SU-DHL-6 (cell line): ENCODE results near the gene RPRD2.

ENCODE experiments used
- H2AFZ ChIP-seq: fragments of 200-600 bp; sonication (generic); 2 replicates; pipeline ENCODE4 v1.6.1; 2014; ENCODE audit warnings: low read depth, mild to moderate bottlenecking, moderate library complexity, mixed read lengths, antibody characterized with exemption, low read length; ENCODE audit not compliant: severe bottlenecking
- H3F3A ChIP-seq: fragments of 200-600 bp; shearing (Covaris generic); 2 replicates; pipeline ENCODE4 v1.6.0; 2016; ENCODE audit warnings: antibody characterized with exemption, mild to moderate bottlenecking; ENCODE audit not compliant: insufficient read depth
- H3K27ac ChIP-seq: fragments of 200-600 bp; sonication (generic); 2 replicates; pipeline ENCODE4 v1.5.1; 2016; ENCODE audit warnings: low read depth, mild to moderate bottlenecking, low read length, moderate library complexity, mixed read lengths
- H3K27me3 ChIP-seq: fragments of 200-600 bp; sonication (generic), shearing (Covaris generic); 2 replicates; pipeline ENCODE4 v1.6.0; 2014; ENCODE audit warnings: mild to moderate bottlenecking, low read length
- H3K36me3 ChIP-seq: fragments of 200-600 bp; sonication (generic); 2 replicates; pipeline ENCODE4 v1.6.1; 2014; ENCODE audit warnings: mild to moderate bottlenecking, low read length, mixed read lengths
- H3K4me2 ChIP-seq: fragments of 300-600, 200-600 bp; shearing (Covaris generic), sonication (generic); 2 replicates; pipeline ENCODE4 v1.6.0; 2014; ENCODE audit warnings: low read length, low read depth, mild to moderate bottlenecking; ENCODE audit not compliant: poor library complexity, severe bottlenecking
- H3K4me3 ChIP-seq: fragments of 200-600 bp; sonication (generic); 2 replicates; pipeline ENCODE4 v1.5.1; 2014; ENCODE audit warnings: antibody characterized with exemption, low read length, mild to moderate bottlenecking, mixed read lengths; ENCODE audit not compliant: insufficient read depth, poor library complexity, severe bottlenecking
- H3K79me2 ChIP-seq: fragments of 200-600 bp; sonication (generic); 2 replicates; pipeline ENCODE4 v1.6.1; 2014; ENCODE audit warnings: mild to moderate bottlenecking, low read length, moderate library complexity; ENCODE audit not compliant: insufficient read depth
- H3K9ac ChIP-seq: fragments of 200-600 bp; sonication (generic); 2 replicates; pipeline ENCODE4 v1.7.0; 2014; ENCODE audit warnings: mild to moderate bottlenecking, low read length
- H3K9me2 ChIP-seq: fragments of 200-600 bp; sonication (generic); replicated peaks from 2 replicates; pipeline ENCODE4 v1.6.1; 2014; ENCODE audit warnings: low read length; ENCODE audit not compliant: insufficient read depth
- H3K9me3 ChIP-seq: fragments of 200-600 bp; sonication (generic); 2 replicates; pipeline ENCODE4 v1.6.1; 2014; ENCODE audit warnings: low read length, mixed read lengths; ENCODE audit not compliant: insufficient read depth
- H4K20me1 ChIP-seq: fragments of 200-600 bp; sonication (generic); 2 replicates; pipeline ENCODE4 v1.6.1; 2014; ENCODE audit warnings: low read depth, mild to moderate bottlenecking, antibody characterized with exemption, low read length, moderate library complexity, mixed read lengths
- EZH2phosphoT487 ChIP-seq: fragments of 200-600 bp; sonication (generic), shearing (Covaris generic); conservative IDR thresholded peaks from 2 replicates; pipeline ENCODE4 v1.6.1; 2018; ENCODE audit warnings: mild to moderate bottlenecking, antibody characterized with exemption, low read length, moderate library complexity, mixed read lengths
- TF ChIP-seq, protein P1 (sequence below): fragments of 200-600 bp; sonication (generic); IDR thresholded peaks from one replicate; pipeline ENCODE4 v1.5.1; 2017; ENCODE audit warnings: antibody characterized with exemption, mild to moderate bottlenecking, low read length, moderate library complexity; ENCODE audit not compliant: insufficient read depth, poor library complexity, severe bottlenecking

RPRD2 gene

DNA sequence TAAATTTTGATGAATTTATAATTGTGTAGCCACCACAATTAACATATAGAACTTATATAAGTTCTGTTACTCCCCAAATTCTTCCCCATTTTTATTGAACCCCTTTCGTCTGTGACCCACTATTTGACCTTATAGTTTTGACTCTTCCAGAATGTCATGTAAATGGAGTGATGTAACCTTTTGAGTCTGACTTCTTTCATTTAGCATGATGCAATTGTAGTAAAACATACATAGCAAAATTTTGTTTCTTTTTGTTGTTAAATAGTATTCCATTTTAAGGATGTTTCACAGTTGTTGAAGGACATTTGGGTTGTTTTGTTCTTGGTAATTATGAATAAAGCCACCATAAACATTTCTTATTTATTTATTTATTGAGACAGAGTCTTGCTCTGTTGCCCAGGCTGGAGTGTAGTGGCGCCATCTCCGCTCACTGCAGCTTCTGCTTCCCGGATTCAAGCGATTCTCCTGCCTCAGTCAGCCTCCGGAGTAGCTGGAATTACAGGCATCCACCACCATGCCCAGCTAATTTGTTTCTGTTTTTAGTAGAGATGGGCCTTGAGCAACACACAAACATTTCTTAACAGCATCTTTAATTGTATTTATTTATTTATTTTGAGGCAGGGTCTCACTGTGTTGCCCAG, 33.6 kb downstream of the RPRD2 start:
- no peaks in the 10 kb centered on the region for H3K9me2 ChIP-seq
- no peaks in the 10 kb centered on the region for H3K36me3 ChIP-seq
- H3F3A ChIP-seq: 0 out of 2 replicates have a peak, but pooled peaks cover 6% of the 10 kb centered on the region
- no peak overlapping the region for H3K9ac ChIP-seq
- TF ChIP-seq, protein P1, sequence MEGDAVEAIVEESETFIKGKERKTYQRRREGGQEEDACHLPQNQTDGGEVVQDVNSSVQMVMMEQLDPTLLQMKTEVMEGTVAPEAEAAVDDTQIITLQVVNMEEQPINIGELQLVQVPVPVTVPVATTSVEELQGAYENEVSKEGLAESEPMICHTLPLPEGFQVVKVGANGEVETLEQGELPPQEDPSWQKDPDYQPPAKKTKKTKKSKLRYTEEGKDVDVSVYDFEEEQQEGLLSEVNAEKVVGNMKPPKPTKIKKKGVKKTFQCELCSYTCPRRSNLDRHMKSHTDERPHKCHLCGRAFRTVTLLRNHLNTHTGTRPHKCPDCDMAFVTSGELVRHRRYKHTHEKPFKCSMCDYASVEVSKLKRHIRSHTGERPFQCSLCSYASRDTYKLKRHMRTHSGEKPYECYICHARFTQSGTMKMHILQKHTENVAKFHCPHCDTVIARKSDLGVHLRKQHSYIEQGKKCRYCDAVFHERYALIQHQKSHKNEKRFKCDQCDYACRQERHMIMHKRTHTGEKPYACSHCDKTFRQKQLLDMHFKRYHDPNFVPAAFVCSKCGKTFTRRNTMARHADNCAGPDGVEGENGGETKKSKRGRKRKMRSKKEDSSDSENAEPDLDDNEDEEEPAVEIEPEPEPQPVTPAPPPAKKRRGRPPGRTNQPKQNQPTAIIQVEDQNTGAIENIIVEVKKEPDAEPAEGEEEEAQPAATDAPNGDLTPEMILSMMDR: no peak
- no peak for TF ChIP-seq EZH2phosphoT487
- no peak overlapping the region for H2AFZ ChIP-seq
- no peaks in the 10 kb centered on the region for H3K9me3 ChIP-seq
- no peaks in the 10 kb centered on the region for H3K27me3 ChIP-seq
- H4K20me1 ChIP-seq: peaks cover 14% of the 10 kb centered on the region; the same call in 1 of the 2 replicates
- H3K79me2 ChIP-seq: peaks cover 93% of the 10 kb centered on the region
- no peak overlapping the region for H3K4me3 ChIP-seq
- H3K27ac ChIP-seq: no peak overlapping the region
- no peak overlapping the region for H3K4me2 ChIP-seq

DNA sequence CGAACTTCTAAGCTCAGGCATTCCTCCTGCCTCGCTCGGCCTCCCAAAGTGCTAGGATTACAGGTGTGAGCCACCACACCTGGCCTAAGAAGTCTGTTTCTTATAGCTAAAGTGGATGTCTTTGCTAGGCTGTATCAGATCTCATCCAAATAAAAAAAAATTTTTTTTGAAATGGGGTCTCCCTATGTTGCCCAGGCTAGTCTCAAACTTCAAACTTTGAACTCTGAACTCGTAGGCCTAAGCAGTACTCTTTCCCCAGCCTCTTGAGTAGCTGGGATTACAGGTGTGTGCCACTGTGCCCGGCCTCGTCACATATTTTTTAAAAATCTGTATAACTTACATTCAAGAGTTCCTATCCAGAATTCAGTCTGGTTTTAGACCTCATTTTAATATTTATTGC, 40.5 kb downstream of the RPRD2 start:
- Histone ChIP-seq H2AFZ (no peak overlapping the region), H3K9ac (no peak overlapping the region), H3K27ac (no peak overlapping the region)

DNA sequence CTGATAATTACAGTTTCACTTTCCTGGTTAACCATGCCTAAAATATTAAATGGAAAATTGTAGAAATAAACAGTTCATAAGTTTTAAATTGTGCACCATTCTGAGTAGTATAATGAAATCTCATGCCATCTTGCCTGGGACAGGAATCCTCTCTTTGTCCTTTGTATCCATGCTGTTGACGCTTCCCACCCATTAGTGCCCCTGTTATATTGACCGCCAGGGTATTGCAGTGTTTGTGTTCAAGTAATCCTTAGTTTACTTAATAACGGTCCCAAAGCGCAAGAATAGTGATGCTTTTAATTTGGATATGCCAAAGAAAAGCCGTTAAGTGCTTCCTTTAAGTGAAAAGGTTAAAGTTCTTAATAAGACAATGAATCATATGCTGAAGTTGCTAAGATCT, 41.7 kb downstream of the RPRD2 start:
- peaks cover 96% of the 10 kb centered on the region for H3K79me2 ChIP-seq
- no peak overlapping the region for H3K27ac ChIP-seq
- H3K4me3 ChIP-seq: no peak overlapping the region
- H3K4me2 ChIP-seq: no peak overlapping the region
- H2AFZ ChIP-seq: no peak overlapping the region
- H3F3A ChIP-seq: peaks cover 15% of the 10 kb centered on the region; the same call in 1 of the 2 replicates
- H3K9me2 ChIP-seq: no peaks in the 10 kb centered on the region
- 0 out of 2 replicates have a peak, but pooled peaks cover 12% of the 10 kb centered on the region for H4K20me1 ChIP-seq
- no peak for TF ChIP-seq EZH2phosphoT487
- TF ChIP-seq, protein P1: no peak
- H3K36me3 ChIP-seq: no peaks in the 10 kb centered on the region
- no peaks in the 10 kb centered on the region for H3K9me3 ChIP-seq
- H3K27me3 ChIP-seq: no peaks in the 10 kb centered on the region
- H3K9ac ChIP-seq: no peak overlapping the region

More for the DNA sequence above, 40.5 kb downstream of the RPRD2 start:
- Histone ChIP-seq H3K4me2 (no peak overlapping the region), H3K27me3 (no peaks in the 10 kb centered on the region), H3K4me3 (no peak overlapping the region), H3F3A (peaks cover 15% of the 10 kb centered on the region; the same call in 1 of the 2 replicates), H3K9me2 (no peaks in the 10 kb centered on the region), H3K9me3 (no peaks in the 10 kb centered on the region), H3K79me2 (peaks cover 96% of the 10 kb centered on the region), H4K20me1 (peaks cover 18% of the 10 kb centered on the region; the same call in 1 of the 2 replicates), H3K36me3 (no peaks in the 10 kb centered on the region)
- TF ChIP-seq, protein P1: no peak
- no peak for TF ChIP-seq EZH2phosphoT487
